Left lung (tissue), 10 donors: ENCODE results near the gene FOLR2. TPM values are rescaled to one million over a fixed set of nuclear protein-coding genes. Genes with fewer than 3 reads are reported as not detected.
"Not testable (repeated sequence)": the region's sequence is repeated elsewhere in the genome, so short reads cannot be mapped to it uniquely, and the experiment has no call there.

ENCODE experiments used
- ATAC-seq: fragments of 200-7000 bp; cut with Tn5 transposase; one replicate; pipeline ENCODE4 v1.9.1; 2020; ENCODE audit warnings: moderate library complexity
- DNase-seq, 4 donors: peaks; one replicate each; pipeline ENCODE4 v3.0.0-alpha.2; 2013 to 2020
- H3K27ac ChIP-seq, 2 donors: fragments of 200-600 bp; sonication (generic) in 1 of 2; one replicate each; pipeline versions ENCODE4 v1.5.0 to v1.8.0; 2020 to 2021
- H3K27me3 ChIP-seq, 2 donors: fragments of 200-600 bp; sonication (generic) in 1 of 2; one replicate each; pipeline versions ENCODE4 v1.5.0 to v1.8.0; 2020 to 2021
- H3K36me3 ChIP-seq, 2 donors: fragments of 200-600 bp; sonication (generic) in 1 of 2; one replicate each; pipeline versions ENCODE4 v1.5.0 to v1.8.0; 2020 to 2021
- H3K4me1 ChIP-seq, 2 donors: fragments of 200-600 bp; one replicate each; pipeline ENCODE4 v1.8.0; 2021
- H3K4me3 ChIP-seq, 2 donors: fragments of 200-600 bp; sonication (generic) in 1 of 2; one replicate each; pipeline versions ENCODE4 v1.5.0 to v1.8.0; 2020 to 2021; ENCODE audit warnings: mild to moderate bottlenecking in 1 of 2
- H3K9me3 ChIP-seq, 2 donors: fragments of 200-600 bp; sonication (generic) in 1 of 2; one replicate each; pipeline versions ENCODE4 v1.5.0 to v1.8.0; 2020 to 2021
- intact Hi-C, 2 donors: fragments of 100-400 bp; cut with DNase I; formaldehyde crosslinking; loops; one replicate each; pipeline versions ENCODE4 v1.11.2 to v1.14.2; 2022
- polyA plus RNA-seq, 6 donors: library from polyadenylated mRNA; unstranded; fragments of 120-200 nt; gene quantifications; one replicate each; pipeline ENCODE4 v1.2.1, GENCODE V29; 2013; ENCODE audit not compliant: insufficient read length in 6 of 6
- total RNA-seq, 2 donors: library from RNA; stranded (reverse); fragmentation: NEBNext Ultra II Directional; extraction: Animal tissue kit (Norgen Biotek cat#: 25700); gene quantifications; one replicate each; pipeline ENCODE4 v1.2.1, GENCODE V29; 2021
- TF ChIP-seq, protein P1 (sequence below), 2 donors: fragments of 200-600 bp; sonication (generic) in 1 of 2; IDR thresholded peaks; one replicate each; pipeline versions ENCODE4 v1.5.0 to v1.8.0; 2021; ENCODE audit warnings: antibody characterized with exemption in 2 of 2
- donor health status: DM: no; HTN: yes; CAD: no.
- donor health status: DM: no; HTN: no; CAD: no.

FOLR2 gene
- total and polyA plus RNA-seq, 8 donors: 14.5 to 50.2 (median 17.8) TPM

DNA sequence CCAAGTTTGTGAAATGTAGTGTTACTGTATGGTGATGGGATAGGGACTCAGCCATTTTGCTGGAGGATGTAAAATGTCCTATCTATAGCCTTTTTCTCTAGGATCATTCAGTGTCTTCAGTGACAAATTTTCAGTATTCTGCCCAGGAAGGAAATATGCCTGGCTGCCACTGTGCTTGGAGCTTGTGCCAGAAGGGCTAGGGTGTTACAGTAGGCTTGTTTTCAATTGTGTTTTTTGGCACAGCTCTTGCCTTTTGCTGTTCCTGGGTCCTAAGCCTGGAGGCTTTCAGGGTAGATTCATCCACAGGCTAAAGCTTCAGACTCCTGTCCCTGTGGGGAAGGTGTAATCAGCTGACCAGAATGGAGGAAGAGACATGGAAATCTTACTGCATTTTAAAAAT is 49.4 kb downstream of the FOLR2 start:
- TF ChIP-seq, protein P1, sequence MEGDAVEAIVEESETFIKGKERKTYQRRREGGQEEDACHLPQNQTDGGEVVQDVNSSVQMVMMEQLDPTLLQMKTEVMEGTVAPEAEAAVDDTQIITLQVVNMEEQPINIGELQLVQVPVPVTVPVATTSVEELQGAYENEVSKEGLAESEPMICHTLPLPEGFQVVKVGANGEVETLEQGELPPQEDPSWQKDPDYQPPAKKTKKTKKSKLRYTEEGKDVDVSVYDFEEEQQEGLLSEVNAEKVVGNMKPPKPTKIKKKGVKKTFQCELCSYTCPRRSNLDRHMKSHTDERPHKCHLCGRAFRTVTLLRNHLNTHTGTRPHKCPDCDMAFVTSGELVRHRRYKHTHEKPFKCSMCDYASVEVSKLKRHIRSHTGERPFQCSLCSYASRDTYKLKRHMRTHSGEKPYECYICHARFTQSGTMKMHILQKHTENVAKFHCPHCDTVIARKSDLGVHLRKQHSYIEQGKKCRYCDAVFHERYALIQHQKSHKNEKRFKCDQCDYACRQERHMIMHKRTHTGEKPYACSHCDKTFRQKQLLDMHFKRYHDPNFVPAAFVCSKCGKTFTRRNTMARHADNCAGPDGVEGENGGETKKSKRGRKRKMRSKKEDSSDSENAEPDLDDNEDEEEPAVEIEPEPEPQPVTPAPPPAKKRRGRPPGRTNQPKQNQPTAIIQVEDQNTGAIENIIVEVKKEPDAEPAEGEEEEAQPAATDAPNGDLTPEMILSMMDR (IDR thresholded peaks at IDR 0.05): no peak
- no peaks in the 10 kb centered on the region for H3K36me3 ChIP-seq
- H3K4me3 ChIP-seq: no peak overlapping the region
- no peak overlapping the region for H3K27ac ChIP-seq
- intact Hi-C loops: no loop called here
- H3K27me3 ChIP-seq: peaks cover 2 to 8% of the 10 kb centered on the region in 2 donors
- no peak for DNase-seq
- ATAC-seq: no peak
- no peaks in the 10 kb centered on the region for H3K9me3 ChIP-seq
- no peaks in the 10 kb centered on the region for H3K4me1 ChIP-seq

DNA sequence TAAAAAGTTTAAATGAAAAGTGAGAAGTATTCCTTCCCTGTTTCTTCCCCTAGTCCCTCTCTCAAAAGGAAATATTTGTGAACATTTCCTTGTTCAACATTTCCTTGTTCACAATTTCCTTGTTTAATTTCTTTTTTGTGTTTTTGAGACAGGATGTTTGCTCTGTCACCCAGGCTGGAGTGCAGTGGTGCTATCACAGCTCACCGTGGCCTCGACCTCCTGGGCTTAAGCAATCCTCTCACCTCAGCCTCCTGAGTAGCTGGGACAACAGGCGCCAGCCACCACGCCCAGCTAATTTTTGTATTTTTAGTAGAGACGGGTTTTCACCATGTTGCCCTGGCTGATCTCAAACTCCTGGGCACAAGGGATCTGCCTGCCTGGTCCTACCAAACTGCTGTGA is 50.4 kb downstream of the FOLR2 start:
- H3K27ac ChIP-seq, H3K36me3 ChIP-seq, intact Hi-C loops, H3K4me1 ChIP-seq, ATAC-seq, H3K27me3 ChIP-seq, DNase-seq, H3K9me3 ChIP-seq, H3K4me3 ChIP-seq: not testable (repeated sequence)

DNA sequence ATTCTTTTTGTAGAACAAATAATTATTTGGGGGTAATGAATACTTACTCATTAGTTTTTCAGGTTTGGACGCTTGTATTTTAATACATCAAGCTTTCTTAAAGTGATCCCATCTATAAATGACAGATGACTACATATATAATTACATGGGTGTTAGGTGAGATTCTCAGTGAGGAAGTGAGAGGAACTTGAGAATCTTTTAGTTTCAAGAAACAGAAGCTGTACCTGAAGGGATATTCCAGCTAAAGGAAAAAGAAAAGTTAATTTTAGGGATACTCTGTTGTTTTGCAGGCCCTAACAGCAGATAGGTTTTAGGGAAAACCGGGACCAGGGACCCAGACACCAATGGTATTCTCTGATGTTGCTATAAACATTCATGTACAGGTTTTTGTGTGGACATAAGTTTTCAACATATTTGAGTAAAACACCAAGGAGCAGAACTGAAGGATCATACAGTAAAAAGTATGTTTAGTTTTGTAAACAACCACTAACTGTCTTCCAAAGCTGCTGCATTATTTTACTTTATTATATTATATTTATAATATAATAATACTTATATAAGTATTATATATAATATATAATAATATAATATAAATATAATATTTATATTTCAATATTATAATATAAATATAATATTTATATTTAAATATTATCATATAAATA is 51.5 kb downstream of the FOLR2 start:
- DNase-seq (no peak), ATAC-seq (no peak)
- Histone ChIP-seq H3K36me3 (no peaks in the 10 kb centered on the region), H3K27ac (no peak overlapping the region), H3K4me3 (no peak overlapping the region), H3K9me3 (no peaks in the 10 kb centered on the region), H3K4me1 (peaks cover 0 to 9% of the 10 kb centered on the region in 2 donors), H3K27me3 (peaks cover 3 to 8% of the 10 kb centered on the region in 2 donors)
- intact Hi-C loops: no loop called here
- TF ChIP-seq, protein P1 (IDR thresholded peaks at IDR 0.05): no peak

Other genes with a start within 250 kb of the FOLR2 start
- gene IL18BP, start 217.9 kb upstream of the FOLR2 start, total RNA-seq: 10 to 100 TPM; 15.2 to 20.1 TPM
- 10 to 100 TPM in 4 of 6 donors, 1 to 10 TPM in 2; 8.9 to 16.6 (median 10.5) TPM for gene IL18BP, start 217.9 kb upstream of the FOLR2 start, polyA plus RNA-seq
- gene NUMA1, start 136.3 kb upstream of the FOLR2 start, total RNA-seq: 100 to 1,000 TPM; 144 to 174 TPM
- 100 to 1,000 TPM; 319 to 365 (median 349) TPM for gene NUMA1, start 136.3 kb upstream of the FOLR2 start, polyA plus RNA-seq
- gene LRRC51, start 135.9 kb upstream of the FOLR2 start, total RNA-seq: 10 to 100 TPM in 1 of 2 donors, 1 to 10 TPM in 1; 6.7 to 13.0 TPM
- gene LRRC51, start 135.9 kb upstream of the FOLR2 start, polyA plus RNA-seq: 10 to 100 TPM; 20.0 to 29.7 (median 21.4) TPM
- 100 to 1,000 TPM; 101 to 118 TPM for gene LAMTOR1, start 113.5 kb upstream of the FOLR2 start, total RNA-seq
- 100 to 1,000 TPM in 5 of 6 donors, 10 to 100 TPM in 1; 92.5 to 116 (median 112) TPM for gene LAMTOR1, start 113.5 kb upstream of the FOLR2 start, polyA plus RNA-seq
- not detected for gene TOMT, start 110.9 kb upstream of the FOLR2 start, total RNA-seq
- not detected for gene TOMT, start 110.9 kb upstream of the FOLR2 start, polyA plus RNA-seq
- gene ANAPC15, start 104.1 kb upstream of the FOLR2 start, total RNA-seq: 10 to 100 TPM; 27.1 to 29.3 TPM
- 10 to 100 TPM; 38.6 to 52.6 (median 41.7) TPM for gene ANAPC15, start 104.1 kb upstream of the FOLR2 start, polyA plus RNA-seq
- 10 to 100 TPM in 1 of 2 donors, under 1 TPM in 1; 0.32 to 15.6 TPM for gene FOLR3, start 81.1 kb upstream of the FOLR2 start, total RNA-seq
- gene FOLR3, start 81.1 kb upstream of the FOLR2 start, polyA plus RNA-seq: 1 to 10 TPM; 1.1 to 3.2 (median 2.0) TPM
- gene FOLR1, start 24.7 kb upstream of the FOLR2 start, total RNA-seq: 100 to 1,000 TPM in 1 of 2 donors, 10 to 100 TPM in 1; 80.8 to 409 TPM
- gene FOLR1, start 24.7 kb upstream of the FOLR2 start, polyA plus RNA-seq: 10 to 100 TPM; 53.5 to 88.6 (median 64.4) TPM
- gene INPPL1, start 8.0 kb downstream of the FOLR2 start, total RNA-seq: 100 to 1,000 TPM; 159 to 201 TPM
- 100 to 1,000 TPM; 140 to 218 (median 165) TPM for gene INPPL1, start 8.0 kb downstream of the FOLR2 start, polyA plus RNA-seq
- not detected for gene PHOX2A, start 27.4 kb downstream of the FOLR2 start, total RNA-seq
- gene PHOX2A, start 27.4 kb downstream of the FOLR2 start, polyA plus RNA-seq: not detected
- 10 to 100 TPM; 28.2 to 36.6 TPM for gene CLPB, start 217.7 kb downstream of the FOLR2 start, total RNA-seq
- gene CLPB, start 217.7 kb downstream of the FOLR2 start, polyA plus RNA-seq: 10 to 100 TPM; 10.1 to 13.2 (median 10.9) TPM